Upper lobe of right lung (tissue), 1 donor: ENCODE data around the gene SLC22A5. TPM values are rescaled to one million over a fixed set of nuclear protein-coding genes. Genes with fewer than 3 reads are reported as not detected.
A peak's percentile ranks its signal among the peaks of the same experiment; 100 is the strongest.

Experiments used
- ATAC-seq: fragments of 200-7000 bp; cut with Tn5 transposase; one replicate; pipeline ENCODE4 v1.9.1; 2020; ENCODE audit warnings: mild to moderate bottlenecking, moderate library complexity
- DNase-seq: peaks from one replicate; pipeline ENCODE4 v3.0.0-alpha.2; 2020
- H3K27ac ChIP-seq: fragments of 200-600 bp; one replicate; pipeline ENCODE4 v1.8.0; 2022
- H3K27me3 ChIP-seq: fragments of 200-600 bp; one replicate; pipeline ENCODE4 v1.8.0; 2022; ENCODE audit warnings: mild to moderate bottlenecking
- H3K36me3 ChIP-seq: fragments of 200-600 bp; one replicate; pipeline ENCODE4 v1.8.0; 2022
- H3K4me1 ChIP-seq: fragments of 200-600 bp; one replicate; pipeline ENCODE4 v1.8.0; 2022
- H3K4me3 ChIP-seq: fragments of 200-600 bp; one replicate; pipeline ENCODE4 v1.8.0; 2022; ENCODE audit warnings: mild to moderate bottlenecking
- H3K9me3 ChIP-seq: fragments of 200-600 bp; one replicate; pipeline ENCODE4 v1.8.0; 2022
- CTCF ChIP-seq: fragments of 200-600 bp; IDR thresholded peaks from one replicate; pipeline ENCODE4 v1.8.0; 2022; ENCODE audit warnings: antibody characterized with exemption
- intact Hi-C: fragments of 100-400 bp; cut with DNase I; formaldehyde crosslinking; loops from one replicate; pipeline ENCODE4 v1.11.0; 2022
- total RNA-seq: library from RNA; stranded (reverse); fragmentation: NEBNext Ultra II Directional; extraction: Animal tissue kit (Norgen Biotek cat#: 25700); gene quantifications from one replicate; pipeline ENCODE4 v1.2.1, GENCODE V29; 2021
- donor health status: DM: no; HTN: yes; CAD: no; lungs with severe emphysema.

The SLC22A5 gene
- total RNA-seq, 1 donor from 2014 or later = 10.2 TPM

GRCh38 chr5:132342291-132343180, 27.0 kb upstream of the SLC22A5 start:
- intact Hi-C loops = no loop called here
- TF ChIP-seq CTCF = no peak
- no peak for DNase-seq
- ATAC-seq = no peak
- Histone ChIP-seq H3K36me3 (no peaks in the 10 kb centered on the region), H3K27me3 (no peaks in the 10 kb centered on the region), H3K4me3 (no peak overlapping the region), H3K9me3 (no peaks in the 10 kb centered on the region), H3K4me1 (no peaks in the 10 kb centered on the region), H3K27ac (no peak overlapping the region)

- TF ChIP-seq CTCF = no peak
- Histone ChIP-seq H3K27me3 (no peaks in the 10 kb centered on the region), H3K36me3 (no peaks in the 10 kb centered on the region), H3K4me3 (no peak overlapping the region), H3K27ac (no peak overlapping the region), H3K4me1 (no peaks in the 10 kb centered on the region), H3K9me3 (no peaks in the 10 kb centered on the region)
- ATAC-seq = no peak
- intact Hi-C loops = no loop called here
- DNase-seq = no peak
Measured at GRCh38 chr5:132344775-132345514, 24.6 kb upstream of the SLC22A5 start.

- H3K27me3 ChIP-seq = no peaks in the 10 kb centered on the region
- H3K4me1 ChIP-seq = peaks cover 5% of the 10 kb centered on the region
- no peak for DNase-seq
- no peak overlapping the region for H3K4me3 ChIP-seq
- intact Hi-C loops = no loop called here
- ATAC-seq = no peak
- no peak for TF ChIP-seq CTCF
- no peaks in the 10 kb centered on the region for H3K36me3 ChIP-seq
- no peak overlapping the region for H3K27ac ChIP-seq
- no peaks in the 10 kb centered on the region for H3K9me3 ChIP-seq
Measured at GRCh38 chr5:132353486-132353995, 16.0 kb upstream of the SLC22A5 start.

- no peak for TF ChIP-seq CTCF
- no peak for DNase-seq
- Histone ChIP-seq H3K4me3 (no peak overlapping the region), H3K27ac (peak overlapping the region; percentile 51), H3K27me3 (no peaks in the 10 kb centered on the region), H3K36me3 (no peaks in the 10 kb centered on the region), H3K4me1 (peaks cover 5% of the 10 kb centered on the region), H3K9me3 (no peaks in the 10 kb centered on the region)
- intact Hi-C loops = no loop called here
- peak; percentile 89 for ATAC-seq
Measured at GRCh38 chr5:132354381-132355139, 14.9 kb upstream of the SLC22A5 start.

- Histone ChIP-seq H3K9me3 (no peaks in the 10 kb centered on the region), H3K27ac (peak overlapping the region; percentile 51), H3K4me3 (no peak overlapping the region), H3K36me3 (no peaks in the 10 kb centered on the region), H3K4me1 (peaks cover 5% of the 10 kb centered on the region), H3K27me3 (no peaks in the 10 kb centered on the region)
- DNase-seq (peak; percentile 28), ATAC-seq (no peak)
- intact Hi-C loops = no loop called here
- no peak for TF ChIP-seq CTCF
Measured at GRCh38 chr5:132355140-132355765, 14.3 kb upstream of the SLC22A5 start.
